ENCODE measurements around the gene PLAC1. TPM values are rescaled to one million over a fixed set of nuclear protein-coding genes. Genes with fewer than 3 reads are reported as not detected.

PLAC1 gene
- total RNA-seq, 2 experiments from 2014 or later: not detected

DNA sequence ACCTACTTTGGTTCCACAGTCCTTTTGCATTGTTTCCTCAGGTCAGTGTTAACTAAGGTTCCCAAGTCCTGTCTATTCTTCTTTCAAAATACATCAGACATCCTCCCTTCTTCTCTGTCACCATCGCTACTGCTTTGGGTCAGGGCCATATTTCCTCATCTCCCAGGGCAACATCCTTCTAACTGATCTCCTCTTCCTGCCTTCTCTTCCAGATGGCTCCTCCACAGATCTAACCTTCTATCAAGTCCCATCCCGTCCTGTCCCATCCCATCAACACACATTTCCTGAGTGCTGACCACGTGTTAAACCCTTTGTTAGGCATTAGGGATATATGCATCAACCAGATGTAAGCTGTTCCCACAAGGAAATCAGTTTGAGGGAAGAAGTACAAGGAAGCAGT lies 25.9 kb downstream of the PLAC1 start:
- Mint-ChIP-seq H3K27ac (no peak overlapping the region), H3K4me3 (no peak overlapping the region), H3K4me1 (peaks cover 3% of the 10 kb centered on the region), H3K36me3 (no peaks in the 10 kb centered on the region), H3K9me3 (ENCODE audit: low read depth) (no peaks in the 10 kb centered on the region), H3K27me3 (peaks cover 2% of the 10 kb centered on the region)
- no peak for ATAC-seq
- DNase-seq: no peak
- CTCF ChIA-PET: interaction anchor here (1.2 kb wide), 1 partner anchor 19 kb away, joined by 3 read pairs; no protein-coding TSS in a partner anchor

DNA sequence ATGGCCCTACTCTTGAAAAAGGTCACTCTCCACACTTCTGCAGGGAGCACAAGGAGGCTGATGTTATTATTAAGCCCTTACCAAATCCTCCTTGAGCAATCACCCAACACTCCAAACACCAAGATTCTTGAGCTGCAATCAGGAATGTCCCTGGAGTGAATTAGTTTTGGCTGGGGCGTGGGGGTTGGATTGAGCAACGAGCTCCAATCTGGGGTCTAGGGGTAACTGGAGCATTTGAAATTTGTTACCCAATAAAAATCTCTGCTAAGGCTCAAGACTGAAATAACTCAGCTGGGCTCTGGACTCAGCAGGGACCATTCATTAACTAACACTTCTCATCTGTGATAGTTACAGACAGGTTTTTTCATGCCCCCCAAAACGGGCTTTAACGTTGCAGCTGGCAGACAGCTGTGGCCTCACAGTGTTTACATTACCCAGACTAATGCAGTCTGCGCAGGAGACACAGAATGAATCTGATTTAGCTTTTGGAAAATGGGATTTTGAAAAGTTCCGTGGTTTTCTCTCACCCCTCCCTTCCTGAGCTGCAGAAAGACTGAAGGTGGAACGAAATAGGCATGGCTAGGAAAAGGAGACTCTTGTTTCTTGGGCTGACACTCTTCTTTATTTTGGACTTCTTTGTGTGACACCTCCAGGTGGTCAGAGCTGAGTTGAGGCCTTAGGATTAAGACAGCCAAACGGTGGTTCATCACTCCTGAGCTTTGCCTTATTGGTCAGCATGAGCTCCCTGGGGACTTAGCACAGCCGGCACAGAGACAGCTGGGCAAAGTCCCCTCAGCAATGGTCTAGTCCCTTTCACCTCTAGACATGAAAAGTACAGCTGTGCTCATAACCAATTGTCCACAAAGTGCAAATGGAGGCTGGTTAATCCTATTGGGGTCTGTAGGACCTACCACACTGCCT lies 26.6 kb downstream of the PLAC1 start:
- no peaks in the 10 kb centered on the region for H3K36me3 Mint-ChIP-seq
- no peak overlapping the region for H3K27ac Mint-ChIP-seq
- H3K4me1 Mint-ChIP-seq: peaks cover 3% of the 10 kb centered on the region
- no peak overlapping the region for H3K4me3 Mint-ChIP-seq
- CTCF ChIA-PET: no interaction called here
- no peaks in the 10 kb centered on the region for H3K9me3 Mint-ChIP-seq (ENCODE audit: low read depth)
- peaks cover 2% of the 10 kb centered on the region for H3K27me3 Mint-ChIP-seq
- DNase-seq (no peak), ATAC-seq (no peak)

DNA sequence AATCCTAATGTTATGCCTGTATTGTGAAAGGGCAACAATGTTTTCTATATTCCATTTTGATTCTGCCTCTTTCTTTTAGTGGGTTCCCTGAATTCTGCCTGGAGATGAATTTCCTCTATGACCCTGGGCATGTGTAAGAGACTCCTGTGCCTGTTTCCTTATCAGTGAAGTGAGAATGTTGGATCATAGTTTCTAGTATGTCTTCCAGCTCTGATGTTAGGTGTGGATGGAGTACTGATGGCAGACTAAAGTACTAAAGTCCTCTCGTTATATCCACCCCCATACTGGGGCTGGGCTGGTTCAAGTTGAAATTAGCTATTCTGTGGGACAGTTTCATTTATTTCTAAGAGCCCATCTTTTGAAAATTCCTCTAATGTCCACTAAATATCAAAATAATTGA lies 29.6 kb downstream of the PLAC1 start:
- peaks cover 2% of the 10 kb centered on the region for H3K4me1 Mint-ChIP-seq
- H3K9me3 Mint-ChIP-seq (ENCODE audit: low read depth): no peaks in the 10 kb centered on the region
- H3K36me3 Mint-ChIP-seq: no peaks in the 10 kb centered on the region

DNA sequence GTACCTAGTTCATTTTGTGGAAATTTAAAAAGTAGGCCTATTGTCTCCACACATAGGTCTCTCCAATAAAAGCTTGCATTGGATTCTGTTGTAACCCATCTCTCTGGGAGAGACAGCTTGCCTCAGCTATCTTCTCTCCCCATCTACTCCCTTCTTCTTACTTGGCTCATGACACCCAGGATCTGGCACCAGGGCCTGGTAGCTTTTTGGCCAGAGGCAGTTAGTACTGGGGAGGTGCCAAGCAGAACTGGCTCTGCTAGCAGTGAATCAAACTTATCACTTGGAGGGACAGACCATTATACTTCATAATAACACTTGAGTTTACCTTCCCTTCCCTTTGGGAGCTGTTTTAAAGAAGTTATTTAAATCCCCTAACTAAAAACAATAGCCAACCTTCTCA lies 31.8 kb downstream of the PLAC1 start:
- DNase-seq (no peak), ATAC-seq (no peak)
- peaks cover 20% of the 10 kb centered on the region for H3K4me1 Mint-ChIP-seq
- peaks cover 2% of the 10 kb centered on the region for H3K27me3 Mint-ChIP-seq
- H3K36me3 Mint-ChIP-seq: no peaks in the 10 kb centered on the region
- no peak overlapping the region for H3K27ac Mint-ChIP-seq
- no peak overlapping the region for H3K4me3 Mint-ChIP-seq
- no peaks in the 10 kb centered on the region for H3K9me3 Mint-ChIP-seq (ENCODE audit: low read depth)
- CTCF ChIA-PET: no interaction called here

More for the DNA sequence above, 29.6 kb downstream of the PLAC1 start:
- H3K27me3 Mint-ChIP-seq: peaks cover 2% of the 10 kb centered on the region
- CTCF ChIA-PET: no interaction called here
- ATAC-seq (no peak), DNase-seq (no peak)
- H3K27ac Mint-ChIP-seq: no peak overlapping the region
- no peak overlapping the region for H3K4me3 Mint-ChIP-seq

DNA sequence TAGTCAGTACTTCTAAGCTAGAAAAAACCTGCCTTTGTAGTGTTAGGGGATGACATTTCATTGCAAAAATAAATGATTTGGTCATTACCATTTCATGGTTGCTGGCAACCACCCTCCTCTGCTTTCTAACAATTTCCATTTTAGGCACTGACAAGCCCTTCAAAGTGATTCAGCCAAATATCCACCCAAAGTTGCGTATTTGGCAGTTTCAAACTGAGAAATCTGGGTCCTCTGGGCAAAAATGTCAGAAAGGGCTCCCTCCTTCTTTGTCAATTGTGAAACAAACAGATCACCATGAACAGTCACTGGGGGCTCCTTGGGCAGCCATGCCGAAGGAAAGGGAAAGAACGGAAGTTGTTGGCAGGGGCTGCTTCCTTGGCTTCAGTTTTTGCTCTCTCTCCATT lies 33.0 kb downstream of the PLAC1 start:
- no peak for DNase-seq
- no peak for ATAC-seq
- CTCF ChIA-PET: no interaction called here
- Mint-ChIP-seq H3K4me3 (no peak overlapping the region), H3K27ac (no peak overlapping the region), H3K9me3 (ENCODE audit: low read depth) (no peaks in the 10 kb centered on the region), H3K27me3 (peaks cover 2% of the 10 kb centered on the region), H3K4me1 (peaks cover 23% of the 10 kb centered on the region), H3K36me3 (peaks cover 2% of the 10 kb centered on the region)

DNA sequence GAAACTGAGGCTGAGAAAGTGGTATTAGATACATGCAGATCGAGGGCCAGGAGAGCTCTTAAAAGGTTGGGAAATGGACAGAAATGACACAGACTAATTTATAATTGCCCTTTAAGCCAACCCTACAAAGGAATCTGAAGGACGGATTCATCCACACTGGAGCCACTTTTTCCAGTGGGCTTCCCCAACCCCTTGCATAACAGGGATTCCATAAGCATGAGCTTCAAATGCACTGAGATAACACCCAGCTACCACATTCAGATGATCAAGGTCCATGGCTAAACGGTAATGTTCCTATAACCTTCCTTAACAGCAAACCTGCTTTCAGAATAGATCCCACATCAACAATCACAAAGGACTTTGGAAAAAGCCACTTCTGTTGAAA lies 34.2 kb downstream of the PLAC1 start:
- Mint-ChIP-seq H3K36me3 (peaks cover 2% of the 10 kb centered on the region), H3K4me1 (peaks cover 23% of the 10 kb centered on the region), H3K4me3 (no peak overlapping the region), H3K27ac (no peak overlapping the region), H3K27me3 (peaks cover 5% of the 10 kb centered on the region), H3K9me3 (ENCODE audit: low read depth) (no peaks in the 10 kb centered on the region)
- CTCF ChIA-PET: no interaction called here
- DNase-seq (no peak), ATAC-seq (no peak)

DNA sequence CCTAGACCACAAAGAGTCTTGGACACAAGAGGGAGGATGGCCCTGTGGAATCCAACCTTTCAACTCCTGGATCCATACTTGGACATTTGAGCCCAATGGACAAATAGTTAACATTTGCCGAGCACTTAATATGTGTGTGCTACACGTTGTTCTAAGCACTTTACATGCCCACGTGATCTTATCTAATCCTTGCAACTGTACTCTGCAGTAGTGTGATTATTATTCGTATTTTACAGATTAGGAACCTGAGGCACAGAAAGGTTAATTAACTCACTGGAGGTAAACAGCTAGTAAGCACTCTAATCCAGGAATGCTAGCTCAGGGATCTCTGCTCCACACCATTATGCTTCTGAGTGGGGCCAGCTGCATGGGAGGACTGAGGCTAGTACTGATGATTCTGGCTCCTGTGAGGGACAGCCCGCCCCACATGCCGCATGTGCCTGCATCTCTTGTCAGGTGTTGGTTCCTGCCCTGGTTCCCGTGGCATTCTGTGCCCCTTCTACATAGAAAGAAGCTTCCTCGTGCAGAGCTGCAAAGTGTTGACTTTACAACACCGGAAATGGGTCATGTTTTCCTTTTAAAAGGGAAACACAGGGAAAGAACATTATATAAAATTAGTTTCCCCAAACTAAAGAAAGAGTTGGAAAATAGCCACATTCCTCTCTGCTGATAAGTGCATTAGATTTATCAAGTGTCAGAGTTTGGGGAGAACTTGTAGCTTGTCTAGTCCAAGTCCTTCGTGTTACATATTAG lies 34.8 kb downstream of the PLAC1 start:
- H3K9me3 Mint-ChIP-seq (ENCODE audit: low read depth): no peaks in the 10 kb centered on the region
- peaks cover 23% of the 10 kb centered on the region for H3K4me1 Mint-ChIP-seq
- no peak for DNase-seq
- no peak overlapping the region for H3K27ac Mint-ChIP-seq
- no peak overlapping the region for H3K4me3 Mint-ChIP-seq
- ATAC-seq: no peak
- CTCF ChIA-PET: no interaction called here
- peaks cover 2% of the 10 kb centered on the region for H3K36me3 Mint-ChIP-seq
- peaks cover 8% of the 10 kb centered on the region for H3K27me3 Mint-ChIP-seq

DNA sequence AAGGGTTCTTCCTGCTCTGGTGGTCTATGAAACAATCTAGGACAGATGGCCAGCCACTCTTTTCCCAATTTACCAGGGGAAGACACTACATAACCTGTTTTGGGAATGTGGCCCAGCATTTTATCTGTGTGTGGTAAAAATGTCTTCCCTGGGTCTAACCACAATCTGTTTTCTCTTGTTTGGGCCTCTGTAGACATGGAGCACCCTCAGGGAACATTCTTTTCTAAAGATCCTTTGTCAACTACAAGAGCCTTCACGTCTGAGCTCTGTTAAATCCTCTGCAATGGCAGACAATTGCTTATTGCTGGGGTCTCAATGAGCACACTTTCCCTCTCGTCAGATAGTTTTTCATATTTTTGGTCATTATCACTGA lies 35.5 kb downstream of the PLAC1 start:
- CTCF ChIA-PET: interaction anchor here (1.0 kb wide), 1 partner anchor 102 kb away, joined by 3 read pairs; no protein-coding TSS in a partner anchor

DNA sequence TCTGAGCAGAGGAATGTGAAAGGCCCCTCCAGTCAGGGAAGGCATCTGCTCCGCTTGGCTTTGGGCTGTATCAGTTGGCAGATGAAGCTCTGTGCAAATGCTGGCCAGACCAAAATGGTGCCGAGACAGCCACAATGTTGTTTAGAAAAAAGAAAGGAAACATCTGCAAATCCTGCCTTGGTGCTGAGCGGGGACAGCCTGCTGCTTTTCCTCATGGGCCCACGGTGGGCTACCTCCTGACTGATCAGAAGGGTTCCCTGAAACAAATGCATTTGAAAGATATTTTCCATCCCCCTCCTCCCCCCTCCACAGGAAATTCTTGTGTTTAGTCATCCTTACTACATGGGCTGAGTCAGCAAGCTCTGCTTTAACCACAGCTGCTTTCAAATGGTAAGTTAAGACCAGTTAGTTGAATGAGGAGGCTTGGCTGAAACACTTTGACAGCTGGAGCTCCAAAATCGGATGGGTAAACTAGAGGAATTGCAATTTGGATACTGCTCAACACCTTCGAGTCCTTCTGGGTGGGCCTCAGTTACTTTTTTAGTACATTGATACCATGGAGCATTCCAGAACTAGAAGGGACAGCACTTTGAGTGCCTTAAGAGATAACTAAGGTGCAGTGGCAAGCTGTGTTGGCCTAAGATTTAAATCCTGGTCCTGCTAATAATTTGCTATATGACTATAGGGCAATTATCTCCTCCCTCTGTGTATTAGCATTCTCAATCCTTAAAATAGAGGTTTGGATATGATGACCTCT lies 36.0 kb downstream of the PLAC1 start:
- H3K4me3 Mint-ChIP-seq: no peak overlapping the region
- peak overlapping the region; percentile 24 for H3K27ac Mint-ChIP-seq
- no peaks in the 10 kb centered on the region for H3K9me3 Mint-ChIP-seq (ENCODE audit: low read depth)
- CTCF ChIA-PET: interaction anchor here (1.0 kb wide), 1 partner anchor 102 kb away, joined by 3 read pairs; no protein-coding TSS in a partner anchor
- DNase-seq (peak; percentile 59), ATAC-seq (peak; percentile 92)
- H3K36me3 Mint-ChIP-seq: peaks cover 2% of the 10 kb centered on the region
- peaks cover 23% of the 10 kb centered on the region for H3K4me1 Mint-ChIP-seq
- H3K27me3 Mint-ChIP-seq: peaks cover 8% of the 10 kb centered on the region

More for the DNA sequence above, 35.5 kb downstream of the PLAC1 start:
- Mint-ChIP-seq H3K27me3 (peaks cover 8% of the 10 kb centered on the region), H3K9me3 (ENCODE audit: low read depth) (no peaks in the 10 kb centered on the region), H3K27ac (no peak overlapping the region), H3K4me3 (no peak overlapping the region), H3K36me3 (peaks cover 2% of the 10 kb centered on the region), H3K4me1 (peaks cover 23% of the 10 kb centered on the region)
- ATAC-seq (no peak), DNase-seq (no peak)

DNA sequence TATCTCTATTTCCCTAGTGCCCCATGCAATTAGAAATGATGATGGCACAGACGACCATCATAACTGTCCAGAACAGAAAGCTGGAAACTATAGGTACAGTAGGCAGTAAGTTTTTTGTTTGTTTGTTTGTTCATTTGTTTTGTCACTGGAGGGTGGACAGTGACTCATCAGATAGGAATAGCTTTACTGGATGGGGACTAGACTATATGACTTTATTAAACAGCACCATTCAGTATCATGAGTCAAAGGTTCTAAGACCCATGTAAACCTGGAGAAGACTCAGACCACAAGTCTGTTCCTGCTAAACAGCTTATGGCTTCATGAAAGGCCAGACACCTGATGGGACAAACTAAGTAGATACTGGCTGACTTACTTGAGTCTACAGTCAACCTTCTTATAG lies 38.4 kb downstream of the PLAC1 start:
- no peak for ATAC-seq

DNA sequence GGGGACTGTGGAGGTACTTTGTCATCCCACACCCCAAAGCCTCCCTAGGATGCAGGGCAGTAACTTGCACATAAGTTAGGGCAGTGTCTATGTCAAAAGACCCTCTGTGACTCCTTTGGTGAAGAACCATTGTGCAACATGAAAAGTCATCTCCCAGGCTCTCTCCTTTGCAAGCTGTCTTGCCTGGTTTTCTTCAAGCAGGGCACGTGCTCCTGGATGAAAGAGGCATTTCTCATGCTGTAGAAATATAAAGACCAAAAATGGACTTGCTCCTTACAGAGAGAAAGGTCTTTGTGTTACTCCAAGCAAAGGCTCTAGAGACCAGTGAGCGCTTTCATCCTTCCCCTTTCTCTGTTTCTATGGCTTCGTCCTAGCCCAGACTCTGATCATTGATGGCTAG lies 44.9 kb downstream of the PLAC1 start:
- H3K9me3 Mint-ChIP-seq (ENCODE audit: low read depth): peaks cover 2% of the 10 kb centered on the region
- DNase-seq (no peak), ATAC-seq (no peak)
- no peak overlapping the region for H3K4me3 Mint-ChIP-seq
- no peak overlapping the region for H3K27ac Mint-ChIP-seq
- CTCF ChIA-PET: no interaction called here
- no peaks in the 10 kb centered on the region for H3K4me1 Mint-ChIP-seq
- H3K27me3 Mint-ChIP-seq: peaks cover 2% of the 10 kb centered on the region
- H3K36me3 Mint-ChIP-seq: no peaks in the 10 kb centered on the region

More for the DNA sequence above, 38.4 kb downstream of the PLAC1 start:
- CTCF ChIA-PET: no interaction called here
- peaks cover 8% of the 10 kb centered on the region for H3K27me3 Mint-ChIP-seq
- peaks cover 2% of the 10 kb centered on the region for H3K36me3 Mint-ChIP-seq
- no peak for DNase-seq
- no peak overlapping the region for H3K4me3 Mint-ChIP-seq
- H3K4me1 Mint-ChIP-seq: peaks cover 20% of the 10 kb centered on the region
- no peaks in the 10 kb centered on the region for H3K9me3 Mint-ChIP-seq (ENCODE audit: low read depth)
- H3K27ac Mint-ChIP-seq: no peak overlapping the region

DNA sequence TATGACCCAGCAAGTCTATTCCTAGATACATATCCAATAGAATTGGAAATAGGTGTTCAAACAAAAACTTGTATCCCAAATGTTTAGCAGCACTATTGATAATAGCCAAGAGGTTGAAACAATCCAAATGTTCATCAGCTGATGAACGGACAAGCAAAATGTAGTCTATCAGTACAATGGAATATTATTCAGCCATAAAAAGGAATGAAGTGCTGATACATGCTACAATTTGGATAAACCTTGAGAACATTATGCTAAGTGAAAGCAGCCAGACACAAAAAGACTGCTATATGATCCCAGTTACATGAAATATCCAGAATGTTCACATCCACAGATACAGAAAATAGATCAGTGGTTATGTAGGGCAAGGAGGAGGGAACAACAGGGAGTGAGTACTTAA lies 50.1 kb downstream of the PLAC1 start:
- no peaks in the 10 kb centered on the region for H3K36me3 Mint-ChIP-seq
- no peaks in the 10 kb centered on the region for H3K27me3 Mint-ChIP-seq
- H3K4me1 Mint-ChIP-seq: no peaks in the 10 kb centered on the region
- no peak overlapping the region for H3K27ac Mint-ChIP-seq
- H3K4me3 Mint-ChIP-seq: no peak overlapping the region
- CTCF ChIA-PET: no interaction called here
- DNase-seq (no peak), ATAC-seq (no peak)
- H3K9me3 Mint-ChIP-seq (ENCODE audit: low read depth): peaks cover 2% of the 10 kb centered on the region

DNA sequence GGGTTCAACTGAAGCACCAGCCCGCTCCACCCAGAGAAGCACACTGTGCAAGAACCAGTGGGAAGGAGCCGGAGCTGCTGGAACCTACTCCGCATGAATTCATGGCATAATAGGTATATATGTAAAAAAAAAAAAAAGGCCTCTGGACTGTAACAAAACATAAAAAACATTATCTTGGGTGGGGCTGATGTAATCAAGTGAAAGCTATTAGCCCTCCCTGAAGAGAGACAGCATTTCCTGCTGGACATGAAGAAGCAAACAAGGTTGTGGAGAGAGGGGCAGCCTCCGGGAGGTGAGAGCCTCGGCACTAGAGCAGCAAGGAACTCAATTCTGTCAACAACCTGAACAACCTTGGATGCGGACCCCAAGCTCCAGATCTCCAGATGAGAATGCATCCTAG lies 50.7 kb downstream of the PLAC1 start:
- CTCF ChIA-PET: no interaction called here
- ATAC-seq: no peak
- H3K36me3 Mint-ChIP-seq: peaks cover 1% of the 10 kb centered on the region
- peaks cover 4% of the 10 kb centered on the region for H3K9me3 Mint-ChIP-seq (ENCODE audit: low read depth)
- DNase-seq: no peak
- H3K27me3 Mint-ChIP-seq: no peaks in the 10 kb centered on the region
- no peak overlapping the region for H3K27ac Mint-ChIP-seq
- H3K4me1 Mint-ChIP-seq: no peaks in the 10 kb centered on the region
- no peak overlapping the region for H3K4me3 Mint-ChIP-seq
